HEK293 (cell line): ENCODE measurements around the gene C1orf146.

Source experiments
- CTCF ChIA-PET: fragments of 350-600 bp; formaldehyde crosslinking; extraction: SDS; loops from one replicate; lab custom pipeline; 2021; ENCODE audit warnings: antibody characterized with exemption; lab: Yijun Ruan, JAX
- POLR2A ChIA-PET: fragments of 300-600 bp; formaldehyde crosslinking; extraction: SDS; loops from one replicate; lab custom pipeline; 2020; ENCODE audit warnings: antibody characterized with exemption, inconsistent platforms; lab: Yijun Ruan, JAX
- H3K27ac ChIP-seq: fragments of 200-500 bp; sonication (Bioruptor generic); 2 replicates; pipeline ENCODE4 v1.5.1; 2014; ENCODE audit warnings: low read depth, low read length, control low read depth, inconsistent platforms; ENCODE audit errors: extremely low read depth
- H3K36me3 ChIP-seq, 2 experiments: fragments of 200-500 bp in 1 of 2; sonication (Bioruptor generic) in 1 of 2; 1 replicate in 1 of 2; 2 replicates in 1 of 2; pipeline ENCODE4 v1.5.1; 2014 to 2017; ENCODE audit warnings: inconsistent platforms in 2 of 2, low read length in 2 of 2; ENCODE audit not compliant: control insufficient read depth in 2 of 2, insufficient read depth in 1 of 2
- H3K4me1 ChIP-seq: fragments of 200-500 bp; sonication (Bioruptor generic); 2 replicates; pipeline ENCODE4 v1.5.1; 2014; ENCODE audit warnings: mild to moderate bottlenecking, low read length, inconsistent platforms; ENCODE audit not compliant: control insufficient read depth, insufficient read depth
- H3K4me3 ChIP-seq: 2 replicates; pipeline ENCODE4 v1.5.1; 2011; ENCODE audit warnings: low read depth, mild to moderate bottlenecking, control low read depth, low read length, moderate library complexity
- H3K9me3 ChIP-seq: fragments of 200-500 bp; sonication (Bioruptor generic); 2 replicates; pipeline ENCODE4 v1.5.1; 2014; ENCODE audit warnings: low read depth, low read length, inconsistent platforms; ENCODE audit not compliant: control insufficient read depth, insufficient read depth
- BCL11A ChIP-seq: fragments of 450-650 bp; formaldehyde crosslinking; IDR thresholded peaks from 2 replicates; pipeline ENCODE4 v1.5.1; 2016; ENCODE audit warnings: low read depth, missing biosample characterization, missing genetic modification characterization
- GLI2 ChIP-seq: fragments of 450-650 bp; formaldehyde crosslinking; IDR thresholded peaks from 2 replicates; pipeline ENCODE4; 2017; ENCODE audit warnings: missing biosample characterization, missing genetic modification characterization, low read depth, borderline replicate concordance
- HOXC10 ChIP-seq: sonication (generic); formaldehyde crosslinking; IDR thresholded peaks from 2 replicates; pipeline ENCODE4 v1.8.1; 2023; ENCODE audit warnings: mild to moderate bottlenecking, missing genetic modification reagents
- KLF8 ChIP-seq: fragments of 450-650 bp; formaldehyde crosslinking; IDR thresholded peaks from 2 replicates; pipeline ENCODE4 v1.5.1; 2016; ENCODE audit warnings: missing biosample characterization, missing genetic modification characterization
- MYNN ChIP-seq: fragments of 450-650 bp; formaldehyde crosslinking; IDR thresholded peaks from 2 replicates; pipeline ENCODE4 v1.5.1; 2016; ENCODE audit warnings: missing biosample characterization, missing genetic modification characterization, borderline replicate concordance
- OSR2 ChIP-seq: fragments of 450-650 bp; formaldehyde crosslinking; IDR thresholded peaks from 2 replicates; pipeline ENCODE4 v1.5.1; 2016; ENCODE audit warnings: missing biosample characterization, missing genetic modification characterization
- REPIN1 ChIP-seq: fragments of 450-650 bp; formaldehyde crosslinking; IDR thresholded peaks from 2 replicates; pipeline ENCODE4 v1.5.1; 2017; ENCODE audit warnings: missing biosample characterization, missing genetic modification characterization, low read depth
- SP2 ChIP-seq: fragments of 450-650 bp; formaldehyde crosslinking; IDR thresholded peaks from 2 replicates; pipeline ENCODE4 v1.5.1; 2016; ENCODE audit warnings: missing biosample characterization, missing genetic modification characterization
- ZBTB48 ChIP-seq: fragments of 450-650 bp; formaldehyde crosslinking; IDR thresholded peaks from 2 replicates; pipeline ENCODE4 v1.5.1; 2016; ENCODE audit warnings: missing biosample characterization, missing genetic modification characterization
- ZFHX2 ChIP-seq: fragments of 450-650 bp; formaldehyde crosslinking; conservative IDR thresholded peaks from 2 replicates; pipeline ENCODE4 v1.5.1; 2016; ENCODE audit warnings: missing biosample characterization, missing genetic modification characterization
- ZIC2 ChIP-seq: fragments of 450-650 bp; formaldehyde crosslinking; IDR thresholded peaks from 2 replicates; pipeline ENCODE4 v1.5.1; 2016; ENCODE audit warnings: missing biosample characterization, missing genetic modification characterization
- ZNF133 ChIP-seq: fragments of 450-650 bp; formaldehyde crosslinking; IDR thresholded peaks from 2 replicates; pipeline ENCODE4 v1.5.1; 2016; ENCODE audit warnings: missing biosample characterization, missing genetic modification characterization
- ZNF174 ChIP-seq: fragments of 450-650 bp; formaldehyde crosslinking; IDR thresholded peaks from 2 replicates; pipeline ENCODE4 v1.5.0; 2017; ENCODE audit warnings: missing biosample characterization, mild to moderate bottlenecking, missing genetic modification characterization
- ZNF184 ChIP-seq: fragments of 450-650 bp; IDR thresholded peaks from 2 replicates; pipeline ENCODE4 v1.5.1; 2018; ENCODE audit warnings: missing biosample characterization, mild to moderate bottlenecking, missing genetic modification characterization
- ZNF239 ChIP-seq: fragments of 450-650 bp; formaldehyde crosslinking; IDR thresholded peaks from 2 replicates; pipeline ENCODE4 v1.5.1; 2016; ENCODE audit warnings: missing biosample characterization, missing genetic modification characterization
- ZNF292 ChIP-seq: fragments of 450-650 bp; formaldehyde crosslinking; IDR thresholded peaks from 2 replicates; pipeline ENCODE4 v1.5.1; 2016; ENCODE audit warnings: low read depth, missing biosample characterization, missing genetic modification characterization, borderline replicate concordance
- ZNF391 ChIP-seq: fragments of 450-650 bp; formaldehyde crosslinking; IDR thresholded peaks from 2 replicates; pipeline ENCODE4 v1.5.1; 2016; ENCODE audit warnings: low read depth, missing biosample characterization, missing genetic modification characterization, borderline replicate concordance
- ZNF404 ChIP-seq: fragments of 450-650 bp; formaldehyde crosslinking; IDR thresholded peaks from 2 replicates; pipeline ENCODE4 v1.5.1; 2017; ENCODE audit warnings: missing biosample characterization, missing genetic modification characterization
- ZNF558 ChIP-seq: fragments of 450-650 bp; formaldehyde crosslinking; IDR thresholded peaks from 2 replicates; pipeline ENCODE4 v1.5.1; 2016; ENCODE audit warnings: missing biosample characterization, missing genetic modification characterization
- ZNF561 ChIP-seq: fragments of 450-650 bp; IDR thresholded peaks from 2 replicates; pipeline ENCODE4 v1.5.1; 2018; ENCODE audit warnings: missing biosample characterization, missing genetic modification characterization, borderline replicate concordance
- ZNF585B ChIP-seq: fragments of 450-650 bp; formaldehyde crosslinking; IDR thresholded peaks from 2 replicates; pipeline ENCODE4 v1.5.1; 2016; ENCODE audit warnings: missing biosample characterization, missing genetic modification characterization
- ZNF621 ChIP-seq: fragments of 450-650 bp; formaldehyde crosslinking; IDR thresholded peaks from 2 replicates; pipeline ENCODE4 v1.5.1; 2017; ENCODE audit warnings: missing biosample characterization, missing genetic modification characterization
- ZNF747 ChIP-seq: fragments of 450-650 bp; formaldehyde crosslinking; IDR thresholded peaks from 2 replicates; pipeline ENCODE4 v1.5.1; 2016; ENCODE audit warnings: missing biosample characterization, missing genetic modification characterization
- ZNF768 ChIP-seq: fragments of 450-650 bp; formaldehyde crosslinking; IDR thresholded peaks from 2 replicates; pipeline ENCODE4 v1.5.1; 2018; ENCODE audit warnings: missing biosample characterization, mild to moderate bottlenecking, missing genetic modification characterization
- ZNF837 ChIP-seq: fragments of 450-650 bp; formaldehyde crosslinking; IDR thresholded peaks from 2 replicates; pipeline ENCODE4 v1.5.1; 2016; ENCODE audit warnings: missing biosample characterization, missing genetic modification characterization
- TF ChIP-seq, protein P1 (sequence below): fragments of 450-650 bp; formaldehyde crosslinking; IDR thresholded peaks from 2 replicates; pipeline ENCODE4 v1.5.1; 2016; ENCODE audit warnings: missing biosample characterization, missing genetic modification characterization
- TF ChIP-seq, protein P2 (sequence below): fragments of 450-650 bp; formaldehyde crosslinking; IDR thresholded peaks from 2 replicates; pipeline ENCODE4 v1.5.1; 2016; ENCODE audit warnings: missing biosample characterization, missing genetic modification characterization
- TF ChIP-seq, protein P3 (sequence below): sonication (generic); formaldehyde crosslinking; IDR thresholded peaks from 2 replicates; pipeline ENCODE4 v1.8.1; 2022; ENCODE audit warnings: mild to moderate bottlenecking, moderate library complexity, missing genetic modification reagents

Gene C1orf146

DNA sequence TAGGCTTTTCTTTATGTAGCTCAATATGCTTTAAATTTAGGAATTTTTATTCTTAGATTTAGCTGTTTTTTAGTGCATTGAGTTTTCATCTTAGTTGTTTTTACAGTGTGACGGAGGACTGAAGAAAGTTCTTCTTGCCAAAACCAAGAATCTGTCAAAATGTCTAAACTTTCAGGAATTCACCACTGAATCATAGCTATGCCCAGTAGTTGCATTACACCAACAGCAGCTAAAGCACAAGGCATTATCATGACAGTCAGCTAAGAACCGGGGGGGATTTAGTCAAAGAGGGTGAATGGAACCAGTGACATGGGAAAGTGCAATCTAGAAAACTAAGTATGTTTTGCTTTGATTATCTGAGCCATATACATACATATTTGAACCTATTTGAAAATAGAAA lies 6.5 kb upstream of the C1orf146 start (continued):
- TF ChIP-seq, protein P1, sequence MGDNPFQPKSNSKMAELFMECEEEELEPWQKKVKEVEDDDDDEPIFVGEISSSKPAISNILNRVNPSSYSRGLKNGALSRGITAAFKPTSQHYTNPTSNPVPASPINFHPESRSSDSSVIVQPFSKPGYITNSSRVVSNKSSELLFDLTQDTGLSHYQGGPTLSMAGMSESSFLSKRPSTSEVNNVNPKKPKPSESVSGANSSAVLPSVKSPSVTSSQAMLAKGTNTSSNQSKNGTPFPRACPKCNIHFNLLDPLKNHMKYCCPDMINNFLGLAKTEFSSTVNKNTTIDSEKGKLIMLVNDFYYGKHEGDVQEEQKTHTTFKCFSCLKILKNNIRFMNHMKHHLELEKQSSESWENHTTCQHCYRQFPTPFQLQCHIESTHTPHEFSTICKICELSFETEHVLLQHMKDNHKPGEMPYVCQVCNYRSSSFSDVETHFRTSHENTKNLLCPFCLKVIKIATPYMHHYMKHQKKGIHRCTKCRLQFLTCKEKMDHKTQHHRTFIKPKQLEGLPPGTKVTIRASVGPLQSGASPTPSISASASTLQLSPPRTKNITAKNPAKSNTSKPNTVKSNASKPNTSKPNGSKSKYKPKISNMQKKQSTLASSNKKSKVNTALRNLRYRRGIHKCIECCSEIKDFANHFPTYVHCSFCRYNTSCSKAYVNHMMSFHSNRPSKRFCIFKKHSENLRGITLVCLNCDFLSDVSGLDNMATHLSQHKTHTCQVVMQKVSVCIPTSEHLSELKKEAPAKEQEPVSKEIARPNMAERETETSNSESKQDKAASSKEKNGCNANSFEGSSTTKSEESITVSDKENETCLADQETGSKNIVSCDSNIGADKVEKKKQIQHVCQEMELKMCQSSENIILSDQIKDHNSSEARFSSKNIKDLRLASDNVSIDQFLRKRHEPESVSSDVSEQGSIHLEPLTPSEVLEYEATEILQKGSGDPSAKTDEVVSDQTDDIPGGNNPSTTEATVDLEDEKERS, result no peak
- TF ChIP-seq, protein P2, sequence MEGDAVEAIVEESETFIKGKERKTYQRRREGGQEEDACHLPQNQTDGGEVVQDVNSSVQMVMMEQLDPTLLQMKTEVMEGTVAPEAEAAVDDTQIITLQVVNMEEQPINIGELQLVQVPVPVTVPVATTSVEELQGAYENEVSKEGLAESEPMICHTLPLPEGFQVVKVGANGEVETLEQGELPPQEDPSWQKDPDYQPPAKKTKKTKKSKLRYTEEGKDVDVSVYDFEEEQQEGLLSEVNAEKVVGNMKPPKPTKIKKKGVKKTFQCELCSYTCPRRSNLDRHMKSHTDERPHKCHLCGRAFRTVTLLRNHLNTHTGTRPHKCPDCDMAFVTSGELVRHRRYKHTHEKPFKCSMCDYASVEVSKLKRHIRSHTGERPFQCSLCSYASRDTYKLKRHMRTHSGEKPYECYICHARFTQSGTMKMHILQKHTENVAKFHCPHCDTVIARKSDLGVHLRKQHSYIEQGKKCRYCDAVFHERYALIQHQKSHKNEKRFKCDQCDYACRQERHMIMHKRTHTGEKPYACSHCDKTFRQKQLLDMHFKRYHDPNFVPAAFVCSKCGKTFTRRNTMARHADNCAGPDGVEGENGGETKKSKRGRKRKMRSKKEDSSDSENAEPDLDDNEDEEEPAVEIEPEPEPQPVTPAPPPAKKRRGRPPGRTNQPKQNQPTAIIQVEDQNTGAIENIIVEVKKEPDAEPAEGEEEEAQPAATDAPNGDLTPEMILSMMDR, result no peak
- no peak for TF ChIP-seq MYNN (tag by site-specific recombination)
- TF ChIP-seq, all 188 proteins: peak for 0

DNA sequence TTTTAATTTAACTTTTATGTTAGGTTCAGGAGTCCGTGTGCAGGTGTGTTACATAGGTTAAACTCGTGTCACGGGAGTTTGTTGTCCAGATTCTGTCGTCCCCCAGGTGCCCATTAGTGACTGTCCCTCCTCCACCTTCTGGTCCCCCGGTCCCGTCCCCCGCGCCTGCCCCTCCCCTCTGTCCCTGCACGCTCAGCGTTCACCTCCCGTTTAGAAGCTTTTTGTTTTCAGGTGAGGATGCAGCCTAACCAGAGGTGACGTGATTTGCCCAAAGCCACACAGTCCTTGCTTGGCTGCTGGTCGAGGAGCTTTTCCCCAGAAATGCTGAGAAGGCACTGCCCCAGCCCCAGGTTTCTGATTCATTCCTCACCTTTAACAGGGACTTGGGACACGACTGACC lies 844 bp downstream of the C1orf146 start:
- Histone ChIP-seq H3K27ac (no peak overlapping the region), H3K4me3 (no peak overlapping the region)
- TF ChIP-seq ZNF768 (tag by site-specific recombination) (no peak), BCL11A (tag by site-specific recombination) (no peak), ZNF239 (no peak), ZIC2 (no peak), SP2 (tag by site-specific recombination) (no peak), ZNF837 (no peak), ZNF585B (tag by site-specific recombination) (no peak), HOXC10 (CRISPR knock-in tag) (no peak), ZNF133 (tag by site-specific recombination) (no peak), ZNF174 (tag by site-specific recombination) (no peak), ZNF292 (tag by site-specific recombination) (no peak), ZNF184 (tag by site-specific recombination) (no peak), ZNF404 (tag by site-specific recombination) (no peak), REPIN1 (tag by site-specific recombination) (no peak), KLF8 (no peak), ZNF561 (no peak)
- TF ChIP-seq, protein P3, sequence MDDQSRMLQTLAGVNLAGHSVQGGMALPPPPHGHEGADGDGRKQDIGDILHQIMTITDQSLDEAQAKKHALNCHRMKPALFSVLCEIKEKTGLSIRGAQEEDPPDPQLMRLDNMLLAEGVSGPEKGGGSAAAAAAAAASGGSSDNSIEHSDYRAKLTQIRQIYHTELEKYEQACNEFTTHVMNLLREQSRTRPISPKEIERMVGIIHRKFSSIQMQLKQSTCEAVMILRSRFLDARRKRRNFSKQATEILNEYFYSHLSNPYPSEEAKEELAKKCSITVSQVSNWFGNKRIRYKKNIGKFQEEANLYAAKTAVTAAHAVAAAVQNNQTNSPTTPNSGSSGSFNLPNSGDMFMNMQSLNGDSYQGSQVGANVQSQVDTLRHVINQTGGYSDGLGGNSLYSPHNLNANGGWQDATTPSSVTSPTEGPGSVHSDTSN, result no peak
- TF ChIP-seq, all 188 proteins: peak for 0
- CTCF ChIA-PET, result no interaction called here
- Histone ChIP-seq H3K9me3 (no peaks in the 10 kb centered on the region), H3K36me3 (no peaks in the 10 kb centered on the region), H3K4me1 (no peaks in the 10 kb centered on the region)
- POLR2A ChIA-PET, result no interaction called here

DNA sequence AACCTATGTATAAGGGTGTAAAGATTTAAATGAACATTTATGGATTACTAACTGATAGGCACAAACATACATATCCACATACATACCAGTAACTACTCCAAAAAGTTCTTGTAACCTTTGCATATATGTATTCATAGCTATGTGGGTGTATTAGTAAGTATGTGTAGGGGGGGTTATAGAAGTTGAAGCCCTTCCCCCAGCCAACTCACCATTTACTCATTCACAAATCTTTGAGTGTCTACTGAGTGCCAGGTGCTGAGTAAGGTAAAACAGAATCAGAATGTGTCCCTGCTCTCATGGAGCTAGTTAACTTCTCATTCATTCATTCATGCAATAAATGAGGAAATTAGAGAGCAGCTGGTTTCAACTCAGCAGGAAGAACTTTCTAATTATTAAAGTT lies 1.3 kb downstream of the C1orf146 start:
- ChIA-PET CTCF (interaction anchor here (0.6 kb wide), 1 partner anchor 219 kb away, joined by 3 read pairs; no protein-coding TSS in a partner anchor), POLR2A (no interaction called here)
- no peaks in the 10 kb centered on the region for H3K4me1 ChIP-seq
- H3K36me3 ChIP-seq, result no peaks in the 10 kb centered on the region
- H3K27ac ChIP-seq, result no peak overlapping the region
- TF ChIP-seq ZNF391 (no peak), ZFHX2 (no peak), OSR2 (tag by site-specific recombination) (no peak), ZNF558 (tag by site-specific recombination) (peak; percentile 72), GLI2 (tag by site-specific recombination) (no peak), ZNF747 (no peak), ZNF621 (tag by site-specific recombination) (no peak), ZBTB48 (tag by site-specific recombination) (no peak)
- H3K4me3 ChIP-seq, result no peak overlapping the region
- H3K9me3 ChIP-seq, result no peaks in the 10 kb centered on the region
